Smooth muscle cell (in vitro differentiated cells): ENCODE results near the gene PLCL2. TPM values are rescaled to one million over a fixed set of nuclear protein-coding genes. Genes with fewer than 3 reads are reported as not detected.

Experiments
- DNase-seq: peaks from one replicate; lab custom pipeline; 2025; ENCODE audit not compliant: unreplicated experiment; lab: John Stamatoyannopoulos, UW
- H2AFZ ChIP-seq: fragments of 200-600 bp; sonication (generic); 2 replicates; pipeline ENCODE4 v1.6.0; 2016; ENCODE audit warnings: antibody characterized with exemption, low read depth, mild to moderate bottlenecking
- H3F3A ChIP-seq: fragments of 200-600 bp; sonication (generic); 2 replicates; pipeline ENCODE4 v1.6.0; 2017; ENCODE audit warnings: antibody characterized with exemption, low read depth
- H3K27ac ChIP-seq: fragments of 200-600 bp; sonication (generic); 2 replicates; pipeline ENCODE4 v1.5.1; 2016; ENCODE audit warnings: low read depth, mild to moderate bottlenecking
- H3K27me3 ChIP-seq: fragments of 200-600 bp; sonication (generic); 2 replicates; pipeline ENCODE4 v1.6.1; 2016; ENCODE audit warnings: low read depth, mild to moderate bottlenecking
- H3K36me3 ChIP-seq: fragments of 200-600 bp; sonication (generic); 2 replicates; pipeline ENCODE4 v1.5.1; 2016; ENCODE audit warnings: low read depth
- H3K4me1 ChIP-seq: fragments of 200-600 bp; sonication (generic); 2 replicates; pipeline ENCODE4 v1.5.1; 2016; ENCODE audit warnings: low read depth
- H3K4me2 ChIP-seq: fragments of 200-600 bp; sonication (generic); 2 replicates; pipeline ENCODE4 v1.6.0; 2016; ENCODE audit warnings: mild to moderate bottlenecking
- H3K4me3 ChIP-seq: fragments of 200-600 bp; sonication (generic); 2 replicates; pipeline ENCODE4 v1.5.1; 2016; ENCODE audit warnings: mild to moderate bottlenecking
- H3K79me2 ChIP-seq: fragments of 200-600 bp; sonication (generic); 2 replicates; pipeline ENCODE4 v1.6.0; 2016; ENCODE audit warnings: low read depth, mild to moderate bottlenecking
- H3K9ac ChIP-seq: fragments of 200-600 bp; sonication (generic); 2 replicates; pipeline ENCODE4 v1.6.0; 2016; ENCODE audit warnings: low read depth
- H3K9me3 ChIP-seq: fragments of 200-600 bp; sonication (generic); replicated peaks from 2 replicates; pipeline ENCODE4 v1.5.1; 2016; ENCODE audit warnings: low read depth
- H4K20me1 ChIP-seq: fragments of 200-600 bp; sonication (generic); 2 replicates; pipeline ENCODE4 v1.6.0; 2016; ENCODE audit warnings: low read depth
- CTCF ChIP-seq: fragments of 200-600 bp; sonication (generic); IDR thresholded peaks from 2 replicates; pipeline ENCODE4 v1.5.1; 2017; ENCODE audit warnings: borderline replicate concordance, mild to moderate bottlenecking, antibody characterized with exemption; ENCODE audit not compliant: insufficient read depth, poor library complexity, severe bottlenecking
- WGBS: methylation state at CpG from one replicate; pipeline ENCODE4 v1.1.7; 2016; ENCODE audit warnings: low lambda C conversion rate; 5-methylcytosine and 5-hydroxymethylcytosine counted together
- polyA plus RNA-seq: library from polyadenylated mRNA; unstranded; fragments of >200 nt; fragmentation: Nextera tagmentation; extraction: Ambion mirVana; gene quantifications from 2 replicates; pipeline ENCODE4 v1.2.1, GENCODE V29; 2016
- total RNA-seq: library from RNA; depleted of rRNA; stranded (reverse); fragments of >200 nt; gene quantifications from 2 replicates; pipeline ENCODE4 v1.2.3, GENCODE V29; 2014

Gene PLCL2
- total and polyA plus RNA-seq, 2 experiments from 2014 or later, result 2.1 to 5.0 TPM

GRCh38 chr3:17069754-17070153 lies 185.0 kb downstream of the PLCL2 start:
- WGBS, result 87% methylated on average over 4 of the region's 4 CpGs
- H3K27ac ChIP-seq, result no peak overlapping the region
- H3K4me1 ChIP-seq, result no peaks in the 10 kb centered on the region
- H2AFZ ChIP-seq, result no peak overlapping the region
- no peak for TF ChIP-seq CTCF
- no peak overlapping the region for H3K9ac ChIP-seq
- no peak overlapping the region for H3K4me2 ChIP-seq
- no peak for DNase-seq
- H3K4me3 ChIP-seq, result no peak overlapping the region
- H3K79me2 ChIP-seq, result no peaks in the 10 kb centered on the region
- no peaks in the 10 kb centered on the region for H3F3A ChIP-seq
- no peaks in the 10 kb centered on the region for H4K20me1 ChIP-seq
- H3K36me3 ChIP-seq, result no peaks in the 10 kb centered on the region
- no peaks in the 10 kb centered on the region for H3K27me3 ChIP-seq
- H3K9me3 ChIP-seq, result no peaks in the 10 kb centered on the region

GRCh38 chr3:17070161-17070959 lies 185.6 kb downstream of the PLCL2 start:
- Histone ChIP-seq H3F3A (no peaks in the 10 kb centered on the region), H3K4me1 (no peaks in the 10 kb centered on the region), H3K4me2 (no peak overlapping the region), H3K9me3 (no peaks in the 10 kb centered on the region), H3K4me3 (no peak overlapping the region), H3K79me2 (no peaks in the 10 kb centered on the region), H3K27ac (no peak overlapping the region), H3K27me3 (no peaks in the 10 kb centered on the region), H2AFZ (no peak overlapping the region), H3K9ac (no peak overlapping the region), H4K20me1 (no peaks in the 10 kb centered on the region), H3K36me3 (no peaks in the 10 kb centered on the region)
- 37% methylated on average over 5 of the region's 5 CpGs for WGBS
- no peak for TF ChIP-seq CTCF
- DNase-seq, result no peak

DNA sequence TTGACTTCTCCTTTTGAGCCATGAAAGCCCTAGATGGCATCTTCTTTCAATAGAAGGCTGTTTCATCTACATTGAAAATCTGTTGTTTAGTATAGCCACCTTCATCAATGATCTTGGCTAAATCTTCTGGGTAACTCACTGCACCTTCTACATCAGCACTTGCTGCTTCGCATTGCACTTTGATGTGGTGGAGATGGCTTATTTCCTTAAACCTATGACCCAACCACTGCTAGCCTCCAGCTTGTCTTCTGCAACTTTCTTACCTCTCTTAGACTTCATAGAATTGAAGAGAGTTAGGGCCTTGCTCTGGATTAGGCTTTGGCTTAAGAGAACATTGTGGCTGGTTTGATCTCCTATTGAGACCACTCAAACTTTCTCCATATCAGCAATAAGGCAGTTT lies 189.8 kb downstream of the PLCL2 start:
- no peaks in the 10 kb centered on the region for H3K27me3 ChIP-seq
- no peaks in the 10 kb centered on the region for H3F3A ChIP-seq
- H3K79me2 ChIP-seq, result no peaks in the 10 kb centered on the region
- no peak overlapping the region for H3K27ac ChIP-seq
- H3K9me3 ChIP-seq, result no peaks in the 10 kb centered on the region
- no peak overlapping the region for H3K9ac ChIP-seq
- H3K4me1 ChIP-seq, result no peaks in the 10 kb centered on the region
- TF ChIP-seq CTCF, result no peak
- WGBS, result 100% methylated on average over 1 of the region's 1 CpG
- H3K4me2 ChIP-seq, result no peak overlapping the region
- H3K4me3 ChIP-seq, result no peak overlapping the region
- no peaks in the 10 kb centered on the region for H3K36me3 ChIP-seq
- no peak for DNase-seq
- H2AFZ ChIP-seq, result no peak overlapping the region
- no peaks in the 10 kb centered on the region for H4K20me1 ChIP-seq

DNA sequence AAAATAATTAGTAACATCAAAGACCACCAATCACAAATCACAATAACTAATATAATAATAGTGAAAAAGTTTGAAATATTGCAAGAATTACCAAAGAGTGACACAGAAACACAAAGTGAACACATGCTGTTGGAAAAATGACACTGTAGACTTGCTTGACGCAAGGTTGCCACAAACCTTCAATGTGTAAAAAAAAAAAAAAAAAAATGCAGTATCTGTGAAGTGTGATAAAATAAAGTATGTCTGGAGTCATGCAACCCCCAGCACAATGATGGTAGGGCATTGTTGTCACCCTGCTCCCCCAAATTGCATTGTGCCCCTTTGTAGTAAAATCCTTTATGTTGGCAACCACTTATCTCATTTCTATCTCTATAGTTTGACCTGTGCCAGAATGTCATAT lies 190.6 kb downstream of the PLCL2 start:
- H3K79me2 ChIP-seq, result no peaks in the 10 kb centered on the region
- H3K9me3 ChIP-seq, result no peaks in the 10 kb centered on the region
- no peaks in the 10 kb centered on the region for H3K27me3 ChIP-seq
- H3K4me1 ChIP-seq, result no peaks in the 10 kb centered on the region
- H4K20me1 ChIP-seq, result no peaks in the 10 kb centered on the region
- H3K9ac ChIP-seq, result no peak overlapping the region
- no peak overlapping the region for H2AFZ ChIP-seq
- no peak for DNase-seq
- no peak overlapping the region for H3K27ac ChIP-seq
- H3F3A ChIP-seq, result no peaks in the 10 kb centered on the region
- 100% methylated on average over 1 of the region's 1 CpG for WGBS
- H3K4me3 ChIP-seq, result no peak overlapping the region
- no peak for TF ChIP-seq CTCF
- H3K4me2 ChIP-seq, result no peak overlapping the region
- no peaks in the 10 kb centered on the region for H3K36me3 ChIP-seq
